NCI-H524 (cell line): ENCODE data around the gene BFSP2.
"Not testable (repeated sequence)": the region's sequence is repeated elsewhere in the genome, so short reads cannot be mapped to it uniquely, and the experiment has no call there.

Source experiments
- DNase-seq, 2 experiments: peaks; one replicate each; lab custom pipeline; 2025; lab: John Stamatoyannopoulos, UW

The BFSP2 gene

DNA sequence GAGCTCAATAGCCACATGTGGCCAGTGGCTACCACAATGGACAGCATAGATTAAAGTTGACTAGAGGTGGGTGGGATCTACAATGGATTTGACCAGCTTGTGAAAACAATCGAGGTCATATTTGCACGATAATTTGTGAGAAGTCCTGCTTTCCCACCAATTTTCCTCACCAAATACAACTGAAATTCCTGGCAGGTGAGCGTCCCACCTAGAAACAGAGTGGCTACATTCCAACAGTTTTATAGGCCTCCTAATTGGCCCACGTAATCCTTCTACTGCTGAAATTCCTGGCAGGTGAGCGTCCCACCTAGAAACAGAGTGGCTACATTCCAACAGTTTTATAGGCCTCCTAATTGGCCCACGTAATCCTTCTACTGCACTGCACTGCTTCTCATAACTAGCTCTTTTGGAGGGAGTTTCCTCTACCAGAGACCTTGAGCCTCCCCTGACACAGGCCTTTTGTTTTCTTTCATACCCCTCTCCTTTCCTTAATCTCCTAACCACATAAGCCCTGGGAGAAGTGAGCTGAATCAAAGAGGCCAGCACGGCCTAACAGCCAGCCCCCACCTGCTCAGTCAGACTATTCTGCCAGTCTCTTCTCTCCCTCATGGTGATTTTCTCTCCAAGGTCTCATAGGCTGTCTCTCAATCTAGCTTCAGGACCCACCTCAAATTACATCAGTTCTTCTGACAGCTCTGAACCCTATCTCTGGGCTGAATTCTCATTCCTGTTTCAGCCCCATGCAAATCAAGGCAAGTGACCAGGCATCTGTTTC, 80.2 kb downstream of the BFSP2 start:
- no peak for DNase-seq

DNA sequence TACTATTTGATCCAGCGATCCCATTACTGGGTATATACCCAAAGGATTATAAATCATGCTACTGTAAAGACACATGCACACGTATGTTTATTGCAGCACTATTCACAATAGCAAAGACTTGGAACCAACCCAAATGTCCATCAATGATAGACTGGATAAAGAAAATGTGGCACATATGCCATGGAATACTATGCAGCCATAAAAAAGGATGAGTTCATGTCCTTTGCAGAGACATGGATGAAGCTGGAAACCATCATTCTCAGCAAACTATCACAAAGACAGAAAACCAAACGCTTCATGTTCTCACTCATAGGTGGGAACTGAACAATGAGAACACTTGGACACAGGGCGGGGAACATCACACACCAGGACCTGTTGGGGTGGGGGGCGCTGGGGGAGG, 82.6 kb downstream of the BFSP2 start:
- not testable (repeated sequence) for DNase-seq

DNA sequence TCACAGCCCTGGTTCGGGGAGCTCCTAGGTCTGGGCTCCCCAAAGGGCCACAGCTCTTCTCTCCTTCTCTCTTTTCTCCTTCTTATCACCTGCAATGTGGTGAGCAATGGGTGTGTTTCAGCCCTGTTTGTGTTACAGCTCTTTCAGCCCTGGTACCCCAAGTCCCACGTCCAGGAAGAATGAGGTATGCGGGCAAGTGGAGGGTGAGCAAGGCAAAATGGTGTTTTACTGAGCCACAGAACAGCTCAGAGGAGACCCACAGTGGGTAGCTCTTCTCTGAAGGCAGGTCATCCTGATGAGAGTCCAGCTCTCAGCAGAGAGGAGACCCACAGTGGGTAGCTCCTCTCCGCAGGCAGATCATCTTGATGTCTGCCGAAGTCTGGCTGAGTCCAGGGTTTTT, 86.8 kb downstream of the BFSP2 start:
- no peak for DNase-seq

DNA sequence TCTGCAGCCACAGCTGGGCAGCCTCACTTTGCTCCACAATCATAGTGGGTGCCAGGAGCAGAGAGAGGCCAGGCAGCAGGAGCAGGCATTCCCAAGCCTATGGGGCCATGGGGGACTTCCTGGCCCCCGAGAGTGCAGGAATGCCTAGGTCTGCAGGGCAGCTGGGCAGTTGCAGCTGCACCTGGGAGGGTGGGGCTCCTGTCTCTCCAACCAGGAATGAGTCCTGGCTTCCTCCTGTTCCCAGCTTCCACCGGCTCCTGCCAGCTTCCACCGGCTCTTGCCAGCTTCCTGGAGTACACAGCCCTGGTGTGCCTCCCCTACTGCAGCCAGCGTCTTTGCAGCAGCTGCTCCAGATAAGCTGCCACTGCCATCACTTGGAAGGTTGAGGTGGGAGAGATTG, 87.3 kb downstream of the BFSP2 start:
- DNase-seq, result no peak

DNA sequence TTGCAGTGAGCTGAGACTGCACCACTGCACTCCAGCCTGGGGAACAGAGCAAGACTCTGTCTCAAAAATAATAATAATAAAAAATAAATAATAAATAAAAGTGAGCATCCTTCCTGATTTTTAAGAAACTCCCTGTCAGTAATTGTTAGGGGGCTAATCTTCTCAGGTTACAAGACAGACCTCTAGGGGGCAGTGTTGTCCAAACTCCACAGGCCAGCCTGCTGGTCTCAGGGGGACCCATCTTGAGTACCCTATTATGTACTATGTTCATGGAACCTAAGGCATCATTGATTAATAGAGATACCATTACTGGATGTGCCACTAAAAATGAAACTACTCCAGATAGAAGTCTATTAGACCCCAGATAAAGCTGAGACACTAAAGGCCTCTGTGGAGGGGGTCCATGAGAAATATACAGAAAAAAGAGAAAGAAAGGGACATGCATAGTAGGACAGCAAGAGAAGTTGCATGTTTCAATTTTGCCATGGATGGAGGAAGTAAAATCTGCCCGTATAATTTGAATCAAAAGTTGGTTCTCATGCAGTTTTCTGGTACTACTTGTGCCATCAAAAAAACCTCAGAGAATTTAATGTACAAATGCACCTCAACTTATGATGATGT, 88.2 kb downstream of the BFSP2 start:
- DNase-seq, result no peak

DNA sequence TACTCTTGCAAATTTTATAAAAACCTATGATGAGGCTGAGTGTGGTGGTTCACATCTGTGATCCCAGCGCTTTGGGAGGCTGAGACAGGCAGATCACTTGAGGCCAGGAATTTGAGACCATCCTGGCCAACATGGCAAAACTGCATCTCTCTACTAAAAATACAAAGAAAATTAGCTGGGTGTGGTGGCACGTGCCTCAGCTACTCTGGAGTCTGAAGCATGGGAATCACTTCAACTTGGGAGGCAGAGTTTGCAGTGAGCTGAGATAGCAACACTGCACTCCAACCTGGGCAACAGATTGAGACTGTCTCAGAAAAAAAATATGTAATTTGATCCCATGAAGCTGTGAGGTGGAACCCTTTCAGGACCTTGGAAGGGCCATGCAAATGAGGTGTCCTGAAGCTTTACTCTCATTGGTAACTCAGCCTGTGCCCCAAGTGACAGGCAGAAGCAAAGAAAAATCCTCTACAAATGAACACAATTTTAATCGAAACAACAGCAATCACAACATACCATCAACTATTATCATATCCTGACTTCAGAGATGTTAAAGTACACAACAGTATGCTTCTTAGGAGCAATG, 89.0 kb downstream of the BFSP2 start:
- DNase-seq, result peak; percentile 44 to 83

DNA sequence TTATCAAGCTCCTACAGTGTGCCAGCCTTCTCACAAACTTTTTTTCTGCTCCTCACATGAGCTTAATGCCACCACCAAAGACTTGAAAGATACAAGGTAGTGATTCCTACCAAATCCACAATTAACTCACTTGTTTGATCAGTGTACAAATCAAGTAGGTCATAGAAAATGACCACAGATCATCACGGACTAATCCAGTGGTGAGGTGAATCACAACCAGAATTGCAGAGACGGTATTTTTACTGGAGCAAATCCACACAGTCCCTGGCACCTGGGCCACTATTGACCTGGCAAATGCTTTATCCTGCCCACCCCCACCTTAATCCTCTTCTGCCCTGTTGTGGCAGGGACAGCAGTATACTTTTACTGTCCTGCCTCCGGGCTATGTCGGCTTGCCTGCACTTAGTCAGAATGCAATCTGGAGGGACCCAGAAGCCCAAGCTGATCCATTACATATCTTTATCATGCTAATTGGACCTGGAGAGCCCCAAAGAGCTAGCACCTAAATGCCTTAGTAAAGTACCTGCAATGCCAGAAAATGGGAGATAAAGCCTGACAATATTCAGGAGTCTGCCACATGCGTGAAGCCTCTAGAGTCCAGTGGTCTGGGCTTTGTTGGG, 89.7 kb downstream of the BFSP2 start:
- DNase-seq, result no peak

DNA sequence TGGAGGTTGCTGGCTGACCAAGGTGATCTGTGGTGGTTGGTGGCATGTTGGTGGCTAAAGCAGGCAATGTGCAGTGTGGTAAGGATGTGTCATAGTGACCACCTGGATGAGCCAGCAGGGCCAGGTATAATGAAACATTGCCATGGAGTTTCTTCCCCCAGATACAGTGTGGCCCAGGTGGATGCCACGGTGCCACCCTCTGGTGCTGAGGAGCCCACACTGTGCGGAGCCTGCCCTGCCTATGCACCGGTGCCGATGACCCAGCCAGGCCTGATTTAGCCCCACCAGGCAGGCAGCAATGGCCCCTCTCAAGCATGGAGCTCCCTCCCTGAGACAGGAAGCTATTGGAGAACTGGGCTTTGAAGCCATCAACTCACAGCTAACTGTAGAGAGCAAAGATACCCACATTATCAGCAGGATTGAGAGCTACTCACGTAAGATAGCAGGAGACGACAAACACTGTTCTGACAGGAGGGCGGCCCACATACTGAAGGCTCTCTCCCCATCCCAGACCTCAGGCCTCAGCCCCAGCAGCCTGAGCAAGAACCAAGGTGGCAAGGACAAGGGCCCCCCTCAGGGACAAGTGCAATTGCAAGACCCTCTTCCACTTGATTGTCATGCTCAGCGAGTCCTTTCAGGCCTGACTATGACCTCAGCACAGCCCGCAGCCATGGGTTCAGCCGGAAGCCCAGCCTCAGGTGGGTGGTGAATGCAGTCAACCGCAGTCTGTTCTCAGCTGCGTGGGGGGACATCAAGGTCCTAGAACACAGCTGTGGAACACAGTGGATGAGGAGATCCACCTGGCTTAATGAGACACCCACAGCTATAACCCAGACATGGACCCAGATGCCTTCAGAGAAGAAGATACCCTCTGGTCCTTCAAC, 90.9 kb downstream of the BFSP2 start:
- no peak for DNase-seq

DNA sequence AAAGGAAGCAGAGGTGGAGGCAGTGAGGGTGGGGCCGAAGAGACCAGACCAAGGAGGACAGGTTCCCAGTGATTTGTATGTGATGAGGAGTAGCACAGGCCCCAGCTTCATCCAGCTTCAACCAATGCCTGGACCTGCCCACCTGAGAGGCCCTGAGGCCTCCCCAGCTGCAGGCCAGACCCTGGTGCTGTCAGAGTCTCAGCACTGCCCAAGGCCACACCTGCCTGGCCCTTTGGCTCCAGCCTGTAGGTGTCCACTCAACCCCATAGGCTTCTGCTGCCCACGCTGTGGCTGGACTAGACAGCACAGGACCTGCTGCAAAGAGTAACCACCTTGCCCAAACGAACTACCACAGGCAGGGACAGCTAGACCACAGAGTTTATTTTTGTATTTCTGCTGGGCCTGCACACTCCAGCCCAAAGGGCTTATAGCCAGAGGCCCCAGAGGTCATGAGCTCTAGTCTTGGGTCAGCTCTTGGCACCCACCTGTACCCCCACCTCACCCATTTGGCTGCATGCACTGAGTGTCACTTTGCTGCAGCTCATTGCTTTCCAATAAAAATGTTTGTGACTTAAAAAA, 91.7 kb downstream of the BFSP2 start:
- DNase-seq, result no peak

DNA sequence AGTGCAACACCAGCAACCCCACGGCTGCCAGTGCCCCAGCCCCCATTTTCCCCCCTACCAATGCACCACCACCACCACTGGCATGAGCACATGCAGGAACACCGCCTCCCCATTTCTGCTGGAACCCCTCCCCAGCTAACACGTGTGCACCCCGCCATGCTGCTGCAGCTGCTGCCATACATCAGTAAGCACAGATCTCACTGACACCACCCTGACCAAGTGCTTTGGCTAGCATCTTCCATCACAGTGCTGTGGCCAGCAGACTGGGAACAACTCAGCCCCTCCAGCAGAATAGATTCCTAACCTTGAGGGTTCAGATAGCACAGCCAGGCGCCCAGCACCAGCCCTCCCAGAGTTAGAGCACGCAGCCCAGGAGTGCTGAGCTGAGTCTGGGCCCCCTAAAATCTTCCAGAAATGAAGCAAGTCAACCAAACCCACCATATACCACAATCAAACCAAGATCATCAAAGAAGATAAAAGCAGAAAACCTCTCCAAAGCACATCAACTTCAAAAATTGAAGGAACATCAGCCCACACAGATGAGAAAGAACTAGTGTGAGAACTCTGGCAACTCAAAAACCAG, 92.4 kb downstream of the BFSP2 start:
- DNase-seq, result no peak

DNA sequence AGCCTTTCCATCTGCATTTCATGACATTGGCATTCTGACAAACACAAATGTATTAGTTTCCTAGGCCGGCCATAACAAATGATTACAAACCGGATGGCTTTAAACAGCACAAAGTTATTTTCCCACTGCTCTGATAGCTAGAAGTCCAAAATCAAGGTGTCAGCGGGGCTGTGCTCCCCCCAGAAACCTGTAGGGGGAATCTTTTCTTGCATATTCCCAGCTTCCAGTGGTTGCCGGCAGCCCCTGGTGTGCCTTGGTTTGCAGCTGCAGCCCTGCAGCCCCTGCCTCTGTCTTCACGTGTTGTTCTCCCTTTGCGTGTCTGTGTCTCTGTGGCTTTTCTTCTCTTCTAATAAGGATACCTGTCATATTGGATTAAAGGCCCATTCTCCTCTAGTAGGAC, 94.6 kb downstream of the BFSP2 start:
- peak in 1 of 2 experiments; percentile 20 for DNase-seq

DNA sequence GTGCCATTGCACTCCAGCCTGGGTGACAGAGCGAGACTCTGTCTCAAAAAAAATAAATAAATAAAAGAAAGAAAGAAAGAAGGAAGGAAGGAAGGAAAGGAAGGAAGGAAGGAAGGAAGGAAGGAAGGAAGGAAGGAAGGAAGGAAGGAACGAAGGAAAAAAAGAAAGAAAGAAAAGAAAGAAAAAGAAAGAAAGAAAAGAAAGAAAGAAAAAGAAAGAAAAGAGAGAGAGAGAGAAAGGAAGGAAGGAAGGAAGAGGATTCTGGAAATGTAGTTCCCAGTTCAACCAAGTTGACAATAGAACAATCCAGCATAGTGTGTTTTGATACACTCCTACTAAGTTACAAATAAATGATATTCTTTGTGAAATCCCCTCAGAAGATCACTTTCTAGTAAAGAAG, 102.7 kb downstream of the BFSP2 start:
- DNase-seq, result not testable (repeated sequence)

DNA sequence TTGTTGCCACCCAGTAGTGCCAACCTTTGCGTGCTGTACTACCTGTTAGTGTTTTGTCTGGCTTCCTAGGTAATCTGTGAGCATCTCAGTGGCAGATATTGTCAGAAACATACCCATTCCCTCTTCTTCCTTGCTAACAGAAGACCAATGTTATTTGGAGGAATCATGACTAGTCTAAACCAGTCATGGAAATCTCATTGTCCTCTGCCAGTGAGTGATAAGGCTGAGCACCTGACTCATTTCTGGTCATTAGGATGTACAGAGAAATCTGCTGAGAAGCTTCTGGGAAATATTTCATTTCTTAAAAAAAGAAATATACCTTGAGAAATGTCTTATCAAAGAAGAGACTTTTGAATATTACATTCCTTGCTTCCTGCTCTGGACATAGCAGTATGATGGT, 103.6 kb downstream of the BFSP2 start:
- DNase-seq, result no peak

DNA sequence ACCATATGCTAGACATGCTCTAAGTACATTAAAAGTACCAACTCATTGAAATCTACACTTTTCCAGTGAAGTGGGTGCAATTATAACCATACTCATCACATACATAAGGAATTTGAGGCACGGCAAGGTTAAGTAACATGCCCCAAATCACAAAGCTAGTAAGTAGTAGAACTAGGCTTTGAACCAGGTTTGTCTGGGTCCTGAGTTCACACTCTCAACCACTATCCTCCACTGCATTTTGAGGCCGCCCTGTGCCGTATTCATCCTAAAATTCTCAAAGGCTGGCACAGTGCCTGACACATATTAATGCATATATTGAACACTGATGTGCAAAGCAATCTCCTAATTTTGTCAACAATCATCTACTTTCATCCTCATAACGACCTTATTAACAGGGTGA, 104.9 kb downstream of the BFSP2 start:
- peak in 1 of 2 experiments; percentile 15 for DNase-seq

DNA sequence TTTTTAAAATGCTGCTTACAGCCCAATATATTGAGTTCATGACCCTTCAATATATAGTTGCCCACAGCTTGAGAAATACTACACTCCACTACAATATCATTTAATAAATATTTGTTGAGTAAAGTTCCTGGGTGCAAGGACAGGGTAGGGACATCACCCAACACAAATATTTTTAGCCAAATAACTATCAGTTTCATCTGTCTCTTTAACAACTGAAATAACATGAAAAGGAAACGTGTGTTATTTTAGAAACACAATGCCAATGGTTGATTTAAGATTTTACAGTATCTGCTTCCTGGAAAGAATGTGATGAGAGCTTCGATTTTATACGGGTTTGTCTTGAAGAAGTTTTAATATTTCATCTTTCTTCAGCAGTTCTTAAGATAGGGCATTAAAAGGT, 106.0 kb downstream of the BFSP2 start:
- no peak for DNase-seq

DNA sequence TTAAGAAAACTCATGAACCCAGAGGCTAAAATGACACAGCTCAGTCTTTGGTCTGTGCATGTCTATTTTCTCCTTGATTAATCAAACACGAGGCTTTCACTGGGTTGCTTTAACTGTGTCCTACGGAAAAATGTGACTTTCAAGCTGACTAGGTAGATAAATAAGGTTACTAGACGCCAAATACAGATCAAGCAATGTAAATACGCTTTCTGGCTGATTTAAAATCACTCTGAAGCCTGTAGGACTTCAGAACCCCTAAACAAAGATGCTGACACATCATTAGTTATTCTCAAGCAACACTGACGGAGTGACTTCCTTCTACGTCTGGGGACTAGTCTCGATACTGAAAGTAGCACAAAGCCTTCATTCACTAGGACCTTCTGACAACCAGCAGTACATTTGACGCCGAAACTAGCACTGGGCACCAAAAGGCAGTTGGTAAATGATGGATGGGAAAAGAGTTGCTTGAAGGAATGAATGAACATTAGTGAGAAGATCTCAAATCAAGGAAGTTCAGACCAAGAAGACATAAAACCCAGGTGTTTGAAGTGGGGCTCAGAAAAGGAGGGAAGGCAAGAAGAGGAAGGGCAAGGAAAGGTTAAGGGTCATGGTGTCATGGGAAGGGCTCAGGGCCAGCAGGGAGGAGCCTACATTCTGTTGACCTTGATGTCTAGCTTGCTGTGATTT, 106.5 kb downstream of the BFSP2 start:
- no peak for DNase-seq

DNA sequence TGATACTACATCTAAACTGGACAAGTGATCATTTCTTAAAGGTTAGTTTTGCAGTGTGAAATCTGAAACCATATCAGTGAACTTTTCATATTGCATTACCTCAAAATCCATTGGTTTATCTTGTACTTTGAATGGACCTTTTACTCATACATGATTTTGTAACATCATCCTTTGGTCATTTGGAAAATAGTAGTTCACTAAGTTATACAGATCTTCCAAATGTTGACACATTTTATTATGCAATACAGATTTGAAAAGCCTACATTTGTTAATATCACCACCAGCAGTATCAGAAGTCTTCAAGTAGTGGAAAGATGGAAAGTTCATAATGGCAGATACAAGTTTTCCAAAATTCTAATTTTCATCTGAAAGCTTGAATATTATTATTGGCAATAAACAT, 109.6 kb downstream of the BFSP2 start:
- DNase-seq, result no peak

DNA sequence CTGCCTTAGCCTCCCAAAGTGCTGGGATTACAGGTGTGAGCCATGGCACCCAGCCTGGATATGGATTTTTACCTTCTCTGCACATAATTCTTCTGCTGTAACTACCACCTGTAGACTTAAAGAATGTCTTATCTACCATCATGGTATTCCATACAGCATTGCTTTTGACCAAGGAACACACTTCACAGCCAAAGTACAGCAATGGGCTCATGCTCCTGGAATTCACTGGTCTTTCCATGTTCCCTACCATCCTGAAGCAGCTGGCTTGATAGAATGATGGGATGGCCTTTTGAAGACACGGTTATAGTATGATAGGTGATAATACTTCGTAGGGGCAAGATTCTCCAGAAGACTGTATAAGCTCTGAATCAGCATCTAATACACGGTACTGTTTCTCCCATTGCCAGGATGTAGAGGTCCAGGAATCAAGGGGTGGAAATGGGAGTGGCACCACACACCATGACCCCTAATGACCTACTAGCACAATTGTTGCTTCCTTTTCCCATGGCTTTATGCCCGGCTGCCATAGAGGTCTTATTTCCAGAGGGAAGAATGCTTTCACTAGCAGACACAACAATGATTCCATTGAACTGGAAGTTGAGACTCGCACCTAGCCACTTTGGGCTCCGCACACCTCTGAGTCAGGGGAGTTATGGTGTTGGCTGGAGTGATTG, 112.7 kb downstream of the BFSP2 start:
- no peak for DNase-seq

DNA sequence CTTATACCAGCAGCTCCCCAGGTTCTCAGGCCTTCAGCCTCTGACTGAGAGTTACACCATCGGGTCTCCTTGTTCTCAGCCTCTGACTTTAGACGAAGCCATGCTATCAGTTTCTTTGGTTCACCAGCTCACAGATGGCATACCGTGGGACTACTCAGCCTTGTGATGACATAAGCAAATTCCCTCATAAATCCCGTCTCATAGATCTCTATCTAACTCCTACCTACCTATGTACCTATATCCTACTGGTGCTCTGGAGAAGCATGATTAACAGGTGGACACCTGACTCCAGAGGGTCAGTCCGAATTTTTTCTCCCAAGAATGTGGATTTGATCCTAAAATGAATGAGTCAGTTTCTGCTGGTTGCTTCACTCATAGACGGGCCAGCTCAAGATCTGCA, 114.6 kb downstream of the BFSP2 start:
- DNase-seq, result no peak

DNA sequence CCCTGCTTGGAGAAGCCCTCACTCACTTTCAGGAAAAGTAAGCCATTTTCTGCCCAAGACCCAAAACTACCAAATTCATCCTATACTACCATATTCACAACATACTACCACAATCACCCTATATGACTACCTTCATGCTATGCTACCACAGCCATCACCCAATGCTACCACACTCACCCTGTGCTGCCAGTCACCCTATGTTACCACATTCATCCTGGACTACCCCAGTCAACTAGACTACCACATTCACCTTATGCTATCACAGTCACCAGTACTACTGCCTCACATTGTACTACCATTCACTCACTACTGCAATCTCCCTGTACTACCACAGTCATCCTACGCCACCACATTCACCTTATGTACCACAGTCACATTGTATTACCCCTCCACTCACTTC, 115.3 kb downstream of the BFSP2 start:
- DNase-seq, result no peak
